Kidney (tissue), 14 donors: ENCODE data around the gene BATF3. TPM values are rescaled to one million over a fixed set of nuclear protein-coding genes. Genes with fewer than 3 reads are reported as not detected.
A peak's percentile ranks its signal among the peaks of the same experiment; 100 is the strongest.

Experiments
- DNase-seq, 5 donors: peaks; one replicate each; pipeline ENCODE4 v3.0.0-alpha.2; 2013 to 2020
- FAIRE-seq: peaks from 2 replicates; lab custom pipeline; 2012; peaks lifted over from hg19 to GRCh38; lab: Jason Lieb, UNC
- H3K27ac ChIP-seq, 2 donors: one replicate each; pipeline ENCODE4 v1.7.0; 2013; ENCODE audit warnings: low read depth in 2 of 2, low read length in 2 of 2, inconsistent platforms in 1 of 2
- H3K27me3 ChIP-seq: one replicate; pipeline ENCODE4 v1.7.1; 2013; ENCODE audit warnings: low read length, inconsistent platforms; ENCODE audit not compliant: control insufficient read depth, insufficient read depth
- H3K36me3 ChIP-seq, 3 donors: one replicate each; pipeline versions ENCODE4 v1.7.0 to v1.7.1; 2013; ENCODE audit warnings: low read length in 3 of 3, control low read depth in 1 of 3, inconsistent platforms in 1 of 3; ENCODE audit not compliant: insufficient read depth in 3 of 3, control insufficient read depth in 2 of 3
- H3K4me1 ChIP-seq, 3 donors: one replicate each; pipeline versions ENCODE4 v1.7.0 to v1.7.1; 2013; ENCODE audit warnings: low read length in 3 of 3, inconsistent platforms in 1 of 3, low read depth in 1 of 3; ENCODE audit not compliant: control insufficient read depth in 2 of 3, insufficient read depth in 2 of 3
- H3K4me3 ChIP-seq, 3 donors: one replicate each; pipeline versions ENCODE4 v1.7.0 to v1.8.1; 2013; ENCODE audit warnings: low read length in 3 of 3, control low read depth in 1 of 3, inconsistent platforms in 1 of 3
- H3K9ac ChIP-seq, 3 donors: one replicate each; pipeline versions ENCODE4 v1.7.0 to v1.7.1; 2013; ENCODE audit warnings: low read length in 3 of 3, control low read depth in 1 of 3, inconsistent platforms in 1 of 3
- H3K9me3 ChIP-seq, 3 donors: one replicate each; pipeline versions ENCODE4 v1.7.0 to v1.7.1; 2013; ENCODE audit warnings: low read length in 3 of 3, control low read depth in 1 of 3, inconsistent platforms in 1 of 3; ENCODE audit not compliant: control insufficient read depth in 2 of 3, insufficient read depth in 1 of 3
- intact Hi-C: fragments of 100-400 bp; cut with DNase I; formaldehyde crosslinking; loops from one replicate; pipeline ENCODE4 v1.11.1; 2022
- polyA plus RNA-seq: library from polyadenylated mRNA; stranded (reverse); fragments of 350-450 nt; fragmentation: Illumina TruSeq; extraction: RNeasy Lipid Tissue Mini Kit (QIAGEN cat#74804); gene quantifications from one replicate; pipeline ENCODE4 v1.2.3, GENCODE V29; 2014; ENCODE audit warnings: low read depth, low replicate concordance; ENCODE audit not compliant: insufficient read depth
- total RNA-seq: library from RNA; stranded (reverse); fragmentation: NEBNext Ultra II Directional; extraction: Animal tissue kit (Norgen Biotek cat#: 25700); gene quantifications from one replicate; pipeline ENCODE4 v1.2.1, GENCODE V29; 2021
- TF ChIP-seq, protein P1 (sequence below): IDR thresholded peaks from 3 replicates; pipeline ENCODE4 v1.5.1; 2012; ENCODE audit warnings: mild to moderate bottlenecking, moderate library complexity, borderline replicate concordance; ENCODE audit not compliant: insufficient read depth; ENCODE audit errors: extremely low read depth
- donor health status: control.
- donor health status: control.
- donor health status: control.
- donor health status: control.
- donor health status: control.
- donor health status: DM: yes; HTN: yes; CAD: no.
- donor health status: Normal renal cell carcinoma (clear cell type).

BATF3 gene
- total and polyA plus RNA-seq, 2 donors from 2014 or later: 3.3 to 6.5 TPM

DNA sequence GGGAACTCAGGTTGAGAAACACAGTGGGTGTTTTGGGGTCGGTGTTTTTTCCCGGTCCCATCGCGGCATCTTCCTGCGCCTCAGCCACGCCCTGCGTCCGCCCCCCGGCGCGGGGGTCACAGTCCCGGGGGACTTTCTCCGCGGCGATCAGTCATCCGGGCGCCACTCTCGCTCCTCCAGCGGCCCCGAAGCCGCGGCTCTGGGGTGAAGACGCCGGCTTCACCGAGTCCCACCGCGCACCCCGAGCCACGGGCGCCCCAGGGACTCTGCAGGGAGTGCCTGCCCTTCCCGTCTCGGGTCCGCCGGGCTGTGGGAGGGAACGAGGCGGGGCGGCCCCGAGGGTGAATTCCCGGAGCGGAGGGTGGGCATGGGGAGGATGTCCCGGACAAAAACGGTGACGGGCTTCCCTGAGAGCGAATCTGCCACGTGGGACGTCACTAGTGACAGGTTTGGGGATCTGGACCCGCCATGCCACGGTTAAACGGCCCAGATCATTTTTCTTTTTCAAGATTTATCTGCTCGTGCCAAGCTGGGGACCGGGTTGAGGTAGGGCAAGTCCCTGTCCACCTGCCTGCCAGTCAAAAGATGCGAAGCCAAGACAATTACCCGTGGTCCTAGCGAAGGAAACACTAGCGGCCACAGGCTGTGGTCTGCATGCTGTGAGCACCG, 717 bp upstream of the BATF3 start:
- Histone ChIP-seq H3K4me3 (peak overlapping the region; percentile 18 to 63 (median 51)), H3K9ac (no peak overlapping the region), H3K9me3 (no peaks in the 10 kb centered on the region), H3K27me3 (peaks cover 22% of the 10 kb centered on the region), H3K27ac (peak overlapping the region; percentile 67), H3K4me1 (peaks cover 0 to 4% (median 4%) of the 10 kb centered on the region in 3 donors), H3K36me3 (no peaks in the 10 kb centered on the region)
- intact Hi-C loops: no loop called here
- TF ChIP-seq, protein P1, sequence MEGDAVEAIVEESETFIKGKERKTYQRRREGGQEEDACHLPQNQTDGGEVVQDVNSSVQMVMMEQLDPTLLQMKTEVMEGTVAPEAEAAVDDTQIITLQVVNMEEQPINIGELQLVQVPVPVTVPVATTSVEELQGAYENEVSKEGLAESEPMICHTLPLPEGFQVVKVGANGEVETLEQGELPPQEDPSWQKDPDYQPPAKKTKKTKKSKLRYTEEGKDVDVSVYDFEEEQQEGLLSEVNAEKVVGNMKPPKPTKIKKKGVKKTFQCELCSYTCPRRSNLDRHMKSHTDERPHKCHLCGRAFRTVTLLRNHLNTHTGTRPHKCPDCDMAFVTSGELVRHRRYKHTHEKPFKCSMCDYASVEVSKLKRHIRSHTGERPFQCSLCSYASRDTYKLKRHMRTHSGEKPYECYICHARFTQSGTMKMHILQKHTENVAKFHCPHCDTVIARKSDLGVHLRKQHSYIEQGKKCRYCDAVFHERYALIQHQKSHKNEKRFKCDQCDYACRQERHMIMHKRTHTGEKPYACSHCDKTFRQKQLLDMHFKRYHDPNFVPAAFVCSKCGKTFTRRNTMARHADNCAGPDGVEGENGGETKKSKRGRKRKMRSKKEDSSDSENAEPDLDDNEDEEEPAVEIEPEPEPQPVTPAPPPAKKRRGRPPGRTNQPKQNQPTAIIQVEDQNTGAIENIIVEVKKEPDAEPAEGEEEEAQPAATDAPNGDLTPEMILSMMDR: no peak
- FAIRE-seq: no peak
- peak in 4 of 5 donors; percentile 17 to 90 (median 60) for DNase-seq

DNA sequence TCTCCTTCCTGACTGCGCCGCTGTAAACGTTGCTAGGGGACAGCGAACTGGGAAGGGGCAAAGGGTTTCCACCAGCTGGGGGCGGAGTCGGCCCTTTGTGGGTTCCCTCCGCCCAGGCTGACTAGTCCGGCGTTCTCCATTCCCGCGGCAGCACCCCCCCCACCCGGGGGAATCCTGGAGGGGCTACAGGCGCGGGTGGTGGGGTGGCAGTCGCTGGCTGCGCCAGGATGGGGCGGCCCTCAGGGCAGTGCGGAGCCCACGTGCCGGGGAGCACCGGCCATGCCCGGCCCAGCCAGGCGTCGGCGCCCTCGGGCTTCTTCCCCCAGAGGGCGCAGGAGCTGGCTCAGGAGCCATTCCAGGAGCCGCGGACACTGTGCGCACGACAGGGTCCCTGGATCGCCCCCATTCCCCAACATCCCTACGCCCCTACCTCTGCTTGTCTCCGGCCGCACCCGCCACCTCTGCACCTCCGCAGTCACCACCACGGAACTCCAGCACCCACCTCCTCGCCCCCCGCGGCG, 476 bp downstream of the BATF3 start:
- Histone ChIP-seq H3K9me3 (no peaks in the 10 kb centered on the region), H3K4me1 (peaks cover 0 to 4% (median 4%) of the 10 kb centered on the region in 3 donors), H3K27ac (no peak overlapping the region), H3K36me3 (no peaks in the 10 kb centered on the region), H3K27me3 (peaks cover 22% of the 10 kb centered on the region), H3K9ac (no peak overlapping the region), H3K4me3 (peak overlapping the region in 2 of 3 donors; percentile 23 to 47)
- DNase-seq (peak; percentile 53 to 84 (median 67)), FAIRE-seq (no peak)
- intact Hi-C loops: no loop called here
- TF ChIP-seq, protein P1: peak; percentile 31

DNA sequence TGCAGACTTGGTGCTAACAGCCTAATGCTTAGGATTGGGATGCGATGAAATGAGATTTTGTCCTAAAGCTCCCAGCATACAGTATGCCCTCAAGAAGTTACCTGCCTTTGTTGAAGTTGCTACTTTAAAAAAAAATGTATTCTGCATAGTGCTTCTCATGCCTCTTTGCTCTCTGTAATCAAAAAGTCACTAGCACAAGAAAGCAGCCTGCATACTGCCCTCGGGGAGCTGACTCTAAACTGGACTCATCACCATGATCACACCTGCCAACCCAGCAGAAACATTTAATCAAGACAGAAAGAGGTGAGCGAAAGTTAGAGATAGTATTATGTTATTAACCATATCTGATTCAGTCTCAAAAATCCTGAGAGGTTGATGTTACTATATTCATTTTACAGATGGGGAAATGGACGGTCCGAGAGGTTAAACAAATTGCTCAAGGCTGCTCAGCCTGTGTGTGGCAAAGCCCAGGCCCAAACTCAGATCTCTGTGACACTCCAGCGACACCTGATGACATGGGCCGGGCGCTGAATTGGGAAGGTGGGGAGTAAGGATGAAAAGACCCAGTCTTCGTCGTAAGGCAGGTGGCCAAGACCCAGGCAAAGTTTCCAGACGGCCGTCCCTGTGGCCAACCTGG, 1.1 kb downstream of the BATF3 start:
- intact Hi-C loops: no loop called here
- peaks cover 0 to 4% (median 4%) of the 10 kb centered on the region in 3 donors for H3K4me1 ChIP-seq
- H3K9ac ChIP-seq: no peak overlapping the region
- TF ChIP-seq, protein P1: no peak
- DNase-seq (no peak), FAIRE-seq (no peak)
- H3K9me3 ChIP-seq: no peaks in the 10 kb centered on the region
- H3K4me3 ChIP-seq: peak overlapping the region in 2 of 3 donors; percentile 23 to 47
- peaks cover 22% of the 10 kb centered on the region for H3K27me3 ChIP-seq
- H3K36me3 ChIP-seq: no peaks in the 10 kb centered on the region
- no peak overlapping the region for H3K27ac ChIP-seq
